ENCODE results near the gene C1QL1. TPM values are rescaled to one million over a fixed set of nuclear protein-coding genes. Genes with fewer than 3 reads are reported as not detected.

C1QL1 gene
- total and polyA plus RNA-seq, 4 experiments from 2014 or later = not detected

GRCh38 chr17:44928950-44929720, 39.0 kb downstream of the C1QL1 start:
- Histone ChIP-seq H3K4me1 (ENCODE audit: insufficient read depth, low read length) (no peaks in the 10 kb centered on the region), H3K9me3 (ENCODE audit: control insufficient read depth in 1 of 2, low read length in 2 of 2) (no peaks in the 10 kb centered on the region), H3K27me3 (ENCODE audit: insufficient read depth, low read length) (no peaks in the 10 kb centered on the region), H3K36me3 (ENCODE audit: insufficient read depth, low read length) (no peaks in the 10 kb centered on the region), H3K4me3 (ENCODE audit: low read length in 2 of 2) (no peak overlapping the region), H3K27ac (ENCODE audit: low read depth, low read length) (no peak overlapping the region)
- ChIA-PET POLR2A (ENCODE audit: partially characterized antibody) (no interaction called here), CTCF (ENCODE audit: partially characterized antibody) (no interaction called here)
- no peak overlapping the region for H3K27ac Mint-ChIP-seq
- intact Hi-C loops (cut with micrococcal nuclease) = no loop called here
- H3K36me3 Mint-ChIP-seq = no peaks in the 10 kb centered on the region
- H3K9me3 Mint-ChIP-seq = no peaks in the 10 kb centered on the region
- DNase-seq = no peak
- H3K4me1 Mint-ChIP-seq = no peaks in the 10 kb centered on the region
- no peak overlapping the region for H3K4me3 Mint-ChIP-seq
- no peaks in the 10 kb centered on the region for H3K27me3 Mint-ChIP-seq

GRCh38 chr17:44928136-44928535, 40.0 kb downstream of the C1QL1 start:
- no peak overlapping the region for H3K4me3 Mint-ChIP-seq
- no peak overlapping the region for H3K27ac ChIP-seq (ENCODE audit: low read depth, low read length)
- H3K4me3 ChIP-seq (ENCODE audit: low read length in 2 of 2) = no peak overlapping the region
- DNase-seq = no peak
- no peaks in the 10 kb centered on the region for H3K9me3 ChIP-seq (ENCODE audit: control insufficient read depth in 1 of 2, low read length in 2 of 2)
- intact Hi-C loops (cut with micrococcal nuclease) = no loop called here
- H3K36me3 ChIP-seq (ENCODE audit: insufficient read depth, low read length) = no peaks in the 10 kb centered on the region
- no peaks in the 10 kb centered on the region for H3K9me3 Mint-ChIP-seq
- no peaks in the 10 kb centered on the region for H3K36me3 Mint-ChIP-seq
- H3K27me3 ChIP-seq (ENCODE audit: insufficient read depth, low read length) = no peaks in the 10 kb centered on the region
- ChIA-PET POLR2A (ENCODE audit: partially characterized antibody) (no interaction called here), CTCF (ENCODE audit: partially characterized antibody) (interaction anchor here (1.9 kb wide), 1 partner anchor 171 kb away, joined by 6 read pairs; no protein-coding TSS in a partner anchor)
- H3K27me3 Mint-ChIP-seq = no peaks in the 10 kb centered on the region
- peak overlapping the region in 2 of 7 donors; percentile 22 to 63 for H3K27ac Mint-ChIP-seq
- H3K4me1 ChIP-seq (ENCODE audit: insufficient read depth, low read length) = no peaks in the 10 kb centered on the region
- H3K4me1 Mint-ChIP-seq = no peaks in the 10 kb centered on the region

GRCh38 chr17:44927696-44928095, 40.4 kb downstream of the C1QL1 start:
- CTCF ChIA-PET (ENCODE audit: partially characterized antibody) = interaction anchor here (1.2 to 1.9 kb wide), 2 partner anchors 95 to 172 kb away, joined by 3 to 6 read pairs; no protein-coding TSS in a partner anchor
- Mint-ChIP-seq H3K4me1 (no peaks in the 10 kb centered on the region), H3K27me3 (no peaks in the 10 kb centered on the region), H3K4me3 (no peak overlapping the region), H3K9me3 (no peaks in the 10 kb centered on the region), H3K27ac (no peak overlapping the region), H3K36me3 (no peaks in the 10 kb centered on the region)
- H3K4me1 ChIP-seq (ENCODE audit: insufficient read depth, low read length) = no peaks in the 10 kb centered on the region
- intact Hi-C loops (cut with micrococcal nuclease) = no loop called here
- H3K27ac ChIP-seq (ENCODE audit: low read depth, low read length) = no peak overlapping the region
- POLR2A ChIA-PET (ENCODE audit: partially characterized antibody) = no interaction called here
- no peaks in the 10 kb centered on the region for H3K27me3 ChIP-seq (ENCODE audit: insufficient read depth, low read length)
- H3K36me3 ChIP-seq (ENCODE audit: insufficient read depth, low read length) = no peaks in the 10 kb centered on the region
- H3K9me3 ChIP-seq (ENCODE audit: control insufficient read depth in 1 of 2, low read length in 2 of 2) = no peaks in the 10 kb centered on the region
- DNase-seq = no peak
- no peak overlapping the region for H3K4me3 ChIP-seq (ENCODE audit: low read length in 2 of 2)

GRCh38 chr17:44926821-44927525, 41.1 kb downstream of the C1QL1 start:
- Mint-ChIP-seq H3K9me3 (no peaks in the 10 kb centered on the region), H3K4me3 (no peak overlapping the region), H3K36me3 (no peaks in the 10 kb centered on the region)

GRCh38 chr17:44925731-44926697, 42.1 kb downstream of the C1QL1 start:
- no peak overlapping the region for H3K4me3 Mint-ChIP-seq
- no peaks in the 10 kb centered on the region for H3K27me3 ChIP-seq (ENCODE audit: insufficient read depth, low read length)
- ChIA-PET CTCF (ENCODE audit: partially characterized antibody) (interaction anchor here (1.1 to 1.7 kb wide), 4 partner anchors 59 to 209 kb away, joined by 3 to 4 read pairs (median 4); partner anchors contain the start of gene ACBD4), POLR2A (ENCODE audit: partially characterized antibody) (no interaction called here)
- H3K27ac ChIP-seq (ENCODE audit: low read depth, low read length) = no peak overlapping the region
- no peaks in the 10 kb centered on the region for H3K9me3 Mint-ChIP-seq
- H3K4me1 Mint-ChIP-seq = no peaks in the 10 kb centered on the region
- DNase-seq = no peak
- H3K4me3 ChIP-seq (ENCODE audit: low read length in 2 of 2) = no peak overlapping the region
- H3K4me1 ChIP-seq (ENCODE audit: insufficient read depth, low read length) = no peaks in the 10 kb centered on the region
- H3K9me3 ChIP-seq (ENCODE audit: control insufficient read depth in 1 of 2, low read length in 2 of 2) = no peaks in the 10 kb centered on the region
- intact Hi-C loops (cut with micrococcal nuclease) = no loop called here
- H3K27me3 Mint-ChIP-seq = peaks cover 1 to 4% of the 10 kb centered on the region in 2 donors
- peak overlapping the region in 1 of 7 donors; percentile 42 for H3K27ac Mint-ChIP-seq
- H3K36me3 Mint-ChIP-seq = no peaks in the 10 kb centered on the region
- no peaks in the 10 kb centered on the region for H3K36me3 ChIP-seq (ENCODE audit: insufficient read depth, low read length)

More at GRCh38 chr17:44926821-44927525, 41.1 kb downstream of the C1QL1 start:
- peaks cover 0 to 1% of the 10 kb centered on the region in 2 donors for H3K27me3 Mint-ChIP-seq
- no peaks in the 10 kb centered on the region for H3K9me3 ChIP-seq (ENCODE audit: control insufficient read depth in 1 of 2, low read length in 2 of 2)
- no peaks in the 10 kb centered on the region for H3K4me1 ChIP-seq (ENCODE audit: insufficient read depth, low read length)
- POLR2A ChIA-PET (ENCODE audit: partially characterized antibody) = no interaction called here
- no peak overlapping the region for H3K4me3 ChIP-seq (ENCODE audit: low read length in 2 of 2)
- no peak for DNase-seq
- no peaks in the 10 kb centered on the region for H3K4me1 Mint-ChIP-seq
- CTCF ChIA-PET (ENCODE audit: partially characterized antibody) = interaction anchor here (1.1 to 1.9 kb wide), 4 partner anchors 60 to 208 kb away, joined by 3 to 6 read pairs (median 4); partner anchors contain the start of gene ACBD4
- H3K27ac ChIP-seq (ENCODE audit: low read depth, low read length) = no peak overlapping the region
- no peaks in the 10 kb centered on the region for H3K36me3 ChIP-seq (ENCODE audit: insufficient read depth, low read length)
- intact Hi-C loops (cut with micrococcal nuclease) = no loop called here
- H3K27me3 ChIP-seq (ENCODE audit: insufficient read depth, low read length) = no peaks in the 10 kb centered on the region
- H3K27ac Mint-ChIP-seq = no peak overlapping the region

GRCh38 chr17:44924107-44924544, 44.0 kb downstream of the C1QL1 start:
- Histone ChIP-seq H3K36me3 (ENCODE audit: insufficient read depth, low read length) (no peaks in the 10 kb centered on the region), H3K4me1 (ENCODE audit: insufficient read depth, low read length) (no peaks in the 10 kb centered on the region), H3K27me3 (ENCODE audit: insufficient read depth, low read length) (no peaks in the 10 kb centered on the region), H3K4me3 (ENCODE audit: low read length in 2 of 2) (no peak overlapping the region), H3K9me3 (ENCODE audit: control insufficient read depth in 1 of 2, low read length in 2 of 2) (no peaks in the 10 kb centered on the region), H3K27ac (ENCODE audit: low read depth, low read length) (no peak overlapping the region)
- peaks cover 4 to 6% of the 10 kb centered on the region in 2 donors for H3K27me3 Mint-ChIP-seq
- ChIA-PET CTCF (ENCODE audit: partially characterized antibody) (interaction anchor here (1.5 to 1.7 kb wide), 2 partner anchors 96 to 274 kb away, joined by 4 to 7 read pairs; no protein-coding TSS in a partner anchor), POLR2A (ENCODE audit: partially characterized antibody) (no interaction called here)
- no peaks in the 10 kb centered on the region for H3K36me3 Mint-ChIP-seq
- H3K4me3 Mint-ChIP-seq = no peak overlapping the region
- H3K27ac Mint-ChIP-seq = no peak overlapping the region
- H3K4me1 Mint-ChIP-seq = peaks cover 0 to 3% (median 0%) of the 10 kb centered on the region in 4 donors
- no peak for DNase-seq
- no peaks in the 10 kb centered on the region for H3K9me3 Mint-ChIP-seq
- intact Hi-C loops (cut with micrococcal nuclease) = no loop called here
